ENCODE measurements around the gene DDX31. TPM values are rescaled to one million over a fixed set of nuclear protein-coding genes. Genes with fewer than 3 reads are reported as not detected.

DDX31 gene
- total RNA-seq, 2 donors from 2014 or later, result 13.9 to 16.7 TPM

DNA sequence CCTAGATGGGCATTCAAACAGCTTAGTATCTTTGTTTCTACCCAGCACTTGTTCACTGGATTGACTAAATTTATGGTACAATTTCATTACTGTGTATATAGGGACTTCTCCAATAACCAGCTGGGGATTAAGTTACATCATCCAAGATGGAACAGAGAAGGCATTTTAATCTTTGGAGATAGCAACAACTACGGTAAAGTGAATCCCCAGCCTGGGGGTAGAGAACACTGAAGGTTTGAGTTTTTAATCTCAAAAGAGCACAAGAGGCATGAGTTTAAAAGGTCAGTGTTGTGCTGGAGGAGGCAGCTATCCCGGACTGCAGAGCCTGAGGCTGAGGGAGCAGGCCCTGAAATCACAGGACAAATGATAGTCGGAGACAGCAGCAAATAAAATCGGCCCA lies 28.6 kb downstream of the DDX31 start:
- Mint-ChIP-seq H3K9me3 (no peaks in the 10 kb centered on the region), H3K36me3 (ENCODE audit: insufficient read depth in 2 of 2) (peaks cover under 1 to 16% of the 10 kb centered on the region in 2 donors), H3K4me1 (ENCODE audit: low read depth) (no peaks in the 10 kb centered on the region), H3K4me3 (no peak overlapping the region), H3K27ac (no peak overlapping the region), H3K27me3 (ENCODE audit: low read depth) (no peaks in the 10 kb centered on the region)
- ATAC-seq (replicated peaks in 1 of 2), result no peak
- no peak for DNase-seq

DNA sequence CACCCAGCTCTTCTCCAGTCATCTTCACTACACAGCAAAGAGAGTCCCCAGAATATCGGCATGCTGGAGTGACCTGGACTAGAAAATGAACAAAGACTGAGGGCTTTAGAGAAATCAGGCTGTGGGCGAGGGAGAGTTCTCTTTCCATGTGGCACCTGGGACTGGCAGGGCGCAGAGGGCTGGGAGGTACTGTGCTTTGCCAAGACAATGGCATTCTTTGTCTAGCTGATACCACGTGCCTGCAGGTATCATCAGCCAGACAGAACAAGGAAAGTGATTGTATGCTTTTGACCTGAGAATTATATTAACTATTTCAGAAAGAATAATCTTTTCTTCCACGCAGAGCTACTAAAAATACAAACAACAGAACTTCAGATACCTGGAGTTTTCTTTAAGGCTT lies 30.5 kb downstream of the DDX31 start:
- peaks cover 0 to 9% of the 10 kb centered on the region in 2 donors for H3K36me3 Mint-ChIP-seq (ENCODE audit: insufficient read depth in 2 of 2)
- DNase-seq (no peak), ATAC-seq (replicated peaks in 1 of 2) (no peak)
- H3K27ac Mint-ChIP-seq, result no peak overlapping the region
- H3K27me3 Mint-ChIP-seq (ENCODE audit: low read depth), result no peaks in the 10 kb centered on the region
- H3K4me3 Mint-ChIP-seq, result no peak overlapping the region
- H3K9me3 Mint-ChIP-seq, result no peaks in the 10 kb centered on the region
- H3K4me1 Mint-ChIP-seq (ENCODE audit: low read depth), result no peaks in the 10 kb centered on the region

DNA sequence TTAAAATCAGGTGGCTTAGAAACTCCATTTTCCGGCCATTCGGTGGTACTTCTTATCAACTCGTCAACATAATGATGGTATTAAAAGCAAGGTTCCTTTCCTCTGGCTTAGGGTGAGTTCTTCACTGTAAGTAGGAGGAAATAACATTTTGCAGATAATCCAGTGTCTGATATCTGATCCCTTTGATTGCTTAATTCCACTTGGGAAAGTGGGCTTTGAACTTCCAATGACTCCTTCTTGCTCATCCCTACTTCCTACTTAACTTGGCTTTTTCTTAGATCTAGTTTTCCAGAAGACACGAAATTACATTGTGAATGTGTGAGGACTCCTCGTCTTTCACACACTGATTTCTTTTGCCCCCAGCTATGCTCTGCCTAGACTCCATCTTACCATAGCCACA lies 31.5 kb downstream of the DDX31 start:
- Mint-ChIP-seq H3K4me1 (ENCODE audit: low read depth) (no peaks in the 10 kb centered on the region), H3K9me3 (no peaks in the 10 kb centered on the region), H3K27ac (no peak overlapping the region), H3K36me3 (ENCODE audit: insufficient read depth in 2 of 2) (peaks cover 0 to 9% of the 10 kb centered on the region in 2 donors), H3K4me3 (no peak overlapping the region), H3K27me3 (ENCODE audit: low read depth) (no peaks in the 10 kb centered on the region)
- DNase-seq (no peak), ATAC-seq (replicated peaks in 1 of 2) (no peak)

DNA sequence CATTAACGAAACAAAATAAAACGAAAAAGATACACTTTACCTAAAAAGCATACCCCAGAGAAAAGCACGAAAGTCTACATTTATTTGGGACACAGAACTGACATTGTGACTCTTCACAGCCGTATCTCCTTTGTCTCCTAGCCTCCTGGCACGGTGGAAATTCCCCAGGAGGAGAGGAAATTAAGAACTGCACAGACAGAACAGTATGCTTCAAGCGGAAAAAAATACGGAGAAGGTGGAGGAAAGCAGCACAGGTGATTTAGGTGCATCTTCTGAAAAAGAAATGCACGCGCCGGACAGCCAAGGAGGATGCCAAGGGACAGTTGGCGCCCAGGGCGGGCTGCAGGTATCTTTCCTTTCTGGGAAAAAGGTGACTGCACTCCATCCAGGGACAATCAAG lies 32.0 kb downstream of the DDX31 start:
- Mint-ChIP-seq H3K27me3 (ENCODE audit: low read depth) (no peaks in the 10 kb centered on the region), H3K4me3 (no peak overlapping the region), H3K36me3 (ENCODE audit: insufficient read depth in 2 of 2) (peaks cover 0 to 10% of the 10 kb centered on the region in 2 donors), H3K27ac (no peak overlapping the region), H3K9me3 (no peaks in the 10 kb centered on the region), H3K4me1 (ENCODE audit: low read depth) (no peaks in the 10 kb centered on the region)
- DNase-seq (no peak), ATAC-seq (replicated peaks in 1 of 2) (no peak)

DNA sequence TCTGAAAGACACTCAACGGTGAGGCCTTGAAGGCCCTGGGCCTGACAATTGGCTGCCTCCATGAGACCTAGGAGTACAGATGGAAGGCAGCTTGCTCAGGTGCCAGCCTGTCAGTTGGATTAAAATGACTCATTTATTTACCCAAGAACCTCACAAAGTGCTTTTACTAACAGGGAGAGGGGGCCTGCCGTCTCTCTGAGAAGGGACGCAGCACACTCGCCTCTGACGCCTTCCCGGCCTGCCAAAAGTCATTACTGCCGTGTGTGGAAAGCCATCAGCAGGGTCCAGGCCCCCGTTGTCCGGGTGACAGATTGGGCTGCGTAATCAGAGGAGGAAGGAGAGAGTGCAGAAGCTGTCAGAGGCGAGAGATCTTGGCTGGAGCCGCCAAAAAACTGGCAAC lies 32.4 kb downstream of the DDX31 start:
- no peak for DNase-seq
- H3K4me1 Mint-ChIP-seq (ENCODE audit: low read depth), result no peaks in the 10 kb centered on the region
- H3K4me3 Mint-ChIP-seq, result no peak overlapping the region

DNA sequence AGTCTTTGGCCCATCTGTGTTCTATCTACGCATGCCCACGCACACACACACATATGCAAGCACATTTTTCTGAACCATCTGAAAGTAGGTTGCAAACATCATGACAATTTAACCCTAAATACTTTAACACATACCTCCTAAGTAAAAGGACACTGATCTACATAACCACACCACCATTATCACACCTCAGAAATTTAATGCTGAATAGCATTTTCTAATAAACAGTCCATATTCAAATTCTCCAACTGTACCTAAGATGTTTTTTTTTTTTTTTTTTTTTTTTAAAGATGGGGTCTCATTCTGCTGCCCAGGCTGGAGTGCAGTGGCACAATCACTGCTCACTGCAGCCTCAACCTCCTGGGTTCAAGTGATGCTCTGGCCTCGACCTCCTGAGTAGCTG lies 35.5 kb downstream of the DDX31 start:
- H3K36me3 Mint-ChIP-seq (ENCODE audit: insufficient read depth in 2 of 2), result peaks cover 0 to 6% of the 10 kb centered on the region in 2 donors
- no peaks in the 10 kb centered on the region for H3K4me1 Mint-ChIP-seq (ENCODE audit: low read depth)
- H3K27ac Mint-ChIP-seq, result no peak overlapping the region
- H3K9me3 Mint-ChIP-seq, result no peaks in the 10 kb centered on the region
- ATAC-seq (replicated peaks in 1 of 2), result no peak
- DNase-seq, result no peak
- no peak overlapping the region for H3K4me3 Mint-ChIP-seq
- no peaks in the 10 kb centered on the region for H3K27me3 Mint-ChIP-seq (ENCODE audit: low read depth)

More for the DNA sequence above, 32.4 kb downstream of the DDX31 start:
- Mint-ChIP-seq H3K27me3 (ENCODE audit: low read depth) (no peaks in the 10 kb centered on the region), H3K36me3 (ENCODE audit: insufficient read depth in 2 of 2) (peaks cover 0 to 10% of the 10 kb centered on the region in 2 donors), H3K27ac (no peak overlapping the region), H3K9me3 (no peaks in the 10 kb centered on the region)
- ATAC-seq (replicated peaks in 1 of 2), result no peak

DNA sequence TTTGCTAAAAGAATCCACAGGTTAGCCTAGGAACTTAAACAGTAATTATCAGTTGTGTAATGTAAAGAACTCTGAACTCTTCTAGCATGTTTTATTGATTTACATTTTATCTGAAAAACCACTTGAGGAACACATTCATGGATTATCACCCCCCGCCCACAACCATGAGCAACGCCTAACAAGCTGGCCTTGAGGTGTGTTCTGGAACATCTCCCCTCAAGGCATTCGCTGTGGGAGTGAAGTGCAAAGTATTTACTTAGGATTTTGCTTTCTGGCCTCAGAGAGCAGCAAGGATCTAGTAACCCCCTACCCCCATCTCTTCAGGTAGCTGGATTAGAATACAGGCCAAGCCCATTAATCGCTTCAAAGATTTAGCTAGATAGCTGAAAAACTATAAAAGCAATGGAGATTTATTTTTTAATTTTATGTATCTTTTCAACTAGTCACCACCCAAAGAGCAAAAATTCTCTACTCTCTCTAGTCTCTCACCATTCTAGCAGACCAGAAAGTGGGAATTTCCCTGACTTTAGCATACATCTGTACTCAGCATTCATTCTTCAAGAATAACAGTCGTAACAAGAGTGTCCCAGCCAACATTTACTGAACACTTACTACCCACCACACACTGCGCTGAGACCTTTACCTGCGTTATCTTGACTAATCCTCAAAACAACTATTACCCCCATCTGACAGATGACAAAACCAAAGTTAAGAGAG lies 37.2 kb downstream of the DDX31 start:
- ATAC-seq (replicated peaks in 1 of 2), result no peak
- no peak overlapping the region for H3K4me3 Mint-ChIP-seq

DNA sequence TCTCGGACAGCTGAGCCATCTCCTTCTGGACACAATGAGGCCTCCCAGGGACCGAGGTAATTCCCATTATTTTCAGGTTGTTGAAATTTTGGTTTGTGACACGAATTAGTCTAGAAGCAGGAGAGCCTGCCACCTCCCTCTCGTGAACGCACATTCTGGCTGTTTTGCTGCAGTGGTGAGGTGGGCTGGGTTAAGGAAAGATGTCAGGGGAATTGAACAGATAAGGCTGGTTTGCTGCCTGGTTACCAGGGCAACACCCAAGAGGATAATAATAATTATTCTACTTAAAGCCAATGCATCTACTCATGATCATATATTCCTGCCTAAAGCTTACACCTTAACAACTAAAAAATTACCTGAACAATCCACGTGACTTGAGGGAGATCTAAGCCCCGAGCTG lies 38.1 kb downstream of the DDX31 start:
- Mint-ChIP-seq H3K36me3 (ENCODE audit: insufficient read depth in 2 of 2) (peaks cover 2 to 11% of the 10 kb centered on the region in 2 donors), H3K27me3 (ENCODE audit: low read depth) (no peaks in the 10 kb centered on the region), H3K27ac (no peak overlapping the region), H3K4me3 (no peak overlapping the region), H3K9me3 (no peaks in the 10 kb centered on the region), H3K4me1 (ENCODE audit: low read depth) (no peaks in the 10 kb centered on the region)
- no peak for ATAC-seq (replicated peaks in 1 of 2)
- DNase-seq, result no peak

More for the DNA sequence above, 37.2 kb downstream of the DDX31 start:
- Mint-ChIP-seq H3K4me1 (ENCODE audit: low read depth) (no peaks in the 10 kb centered on the region), H3K27ac (no peak overlapping the region), H3K36me3 (ENCODE audit: insufficient read depth in 2 of 2) (peaks cover 2 to 9% of the 10 kb centered on the region in 2 donors), H3K9me3 (no peaks in the 10 kb centered on the region), H3K27me3 (ENCODE audit: low read depth) (no peaks in the 10 kb centered on the region)
- no peak for DNase-seq

DNA sequence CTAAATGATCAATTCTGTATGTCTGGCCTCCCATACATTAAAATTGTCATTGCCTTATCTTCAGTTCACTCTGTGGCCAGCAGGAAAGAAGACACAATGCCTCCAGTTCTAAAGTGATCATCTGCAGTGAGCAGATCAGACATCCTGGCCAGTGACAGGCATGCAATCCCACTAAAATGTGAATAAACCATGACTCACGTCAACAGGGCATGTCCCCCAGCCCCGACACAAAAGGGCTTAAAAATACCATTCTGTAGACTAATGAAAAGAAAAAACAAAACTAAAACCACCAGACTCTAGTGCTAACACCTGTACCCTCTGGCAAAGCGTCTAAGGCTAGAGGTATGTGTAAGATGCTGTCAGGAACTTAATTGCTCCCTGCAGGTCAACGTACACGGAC lies 38.5 kb downstream of the DDX31 start:
- no peaks in the 10 kb centered on the region for H3K9me3 Mint-ChIP-seq
- no peak overlapping the region for H3K27ac Mint-ChIP-seq
- H3K4me3 Mint-ChIP-seq, result no peak overlapping the region
- no peaks in the 10 kb centered on the region for H3K4me1 Mint-ChIP-seq (ENCODE audit: low read depth)
- ATAC-seq (replicated peaks in 1 of 2) (no peak), DNase-seq (no peak)
- H3K27me3 Mint-ChIP-seq (ENCODE audit: low read depth), result no peaks in the 10 kb centered on the region
- H3K36me3 Mint-ChIP-seq (ENCODE audit: insufficient read depth in 2 of 2), result peaks cover 2 to 13% of the 10 kb centered on the region in 2 donors

DNA sequence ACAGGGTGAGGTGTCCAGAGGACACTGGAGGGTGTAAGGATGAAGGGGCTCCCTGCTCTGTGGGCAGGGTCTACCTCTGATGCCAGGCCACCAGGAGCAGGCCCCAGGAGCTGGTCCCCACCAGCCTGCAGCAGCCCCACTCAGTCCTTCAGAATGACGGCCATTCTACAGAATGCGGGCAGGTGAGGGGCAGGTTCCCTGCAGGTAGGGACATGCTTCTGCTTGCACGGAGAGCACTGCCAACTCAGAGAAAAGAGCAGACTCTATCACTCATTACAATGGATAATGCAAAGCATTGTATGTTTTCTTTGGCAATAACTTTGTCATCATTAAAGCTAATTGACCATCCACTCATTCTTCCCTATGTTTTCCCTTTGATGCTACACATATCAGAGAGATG lies 39.0 kb downstream of the DDX31 start:
- DNase-seq (no peak), ATAC-seq (replicated peaks in 1 of 2) (no peak)
- Mint-ChIP-seq H3K36me3 (ENCODE audit: insufficient read depth in 2 of 2) (peaks cover 2 to 14% of the 10 kb centered on the region in 2 donors), H3K27me3 (ENCODE audit: low read depth) (no peaks in the 10 kb centered on the region), H3K9me3 (no peaks in the 10 kb centered on the region), H3K4me3 (no peak overlapping the region), H3K27ac (no peak overlapping the region), H3K4me1 (ENCODE audit: low read depth) (no peaks in the 10 kb centered on the region)

DNA sequence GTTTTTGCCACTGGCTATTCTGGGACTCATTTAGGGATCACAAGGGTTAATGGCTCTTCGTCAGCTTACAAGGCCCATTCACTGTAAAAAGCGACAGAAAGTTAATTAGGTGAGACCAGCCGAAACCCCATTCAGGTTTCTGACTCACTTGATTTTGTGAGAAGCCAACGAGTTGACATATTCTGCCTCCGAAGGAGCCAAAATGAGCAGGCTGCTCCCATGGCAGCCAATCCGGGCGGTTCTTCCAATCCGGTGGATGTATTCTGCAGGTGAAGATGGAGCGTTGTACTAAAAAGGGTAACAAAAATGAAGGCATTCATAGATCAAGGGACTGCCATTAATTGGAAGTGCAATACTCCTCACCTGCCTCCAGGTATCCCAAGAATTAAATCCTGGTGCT lies 39.7 kb downstream of the DDX31 start:
- Mint-ChIP-seq H3K4me1 (ENCODE audit: low read depth) (no peaks in the 10 kb centered on the region), H3K4me3 (no peak overlapping the region), H3K27ac (no peak overlapping the region), H3K27me3 (ENCODE audit: low read depth) (no peaks in the 10 kb centered on the region), H3K36me3 (ENCODE audit: insufficient read depth in 2 of 2) (peaks cover 2 to 17% of the 10 kb centered on the region in 2 donors), H3K9me3 (no peaks in the 10 kb centered on the region)
- no peak for ATAC-seq (replicated peaks in 1 of 2)
- DNase-seq, result no peak

DNA sequence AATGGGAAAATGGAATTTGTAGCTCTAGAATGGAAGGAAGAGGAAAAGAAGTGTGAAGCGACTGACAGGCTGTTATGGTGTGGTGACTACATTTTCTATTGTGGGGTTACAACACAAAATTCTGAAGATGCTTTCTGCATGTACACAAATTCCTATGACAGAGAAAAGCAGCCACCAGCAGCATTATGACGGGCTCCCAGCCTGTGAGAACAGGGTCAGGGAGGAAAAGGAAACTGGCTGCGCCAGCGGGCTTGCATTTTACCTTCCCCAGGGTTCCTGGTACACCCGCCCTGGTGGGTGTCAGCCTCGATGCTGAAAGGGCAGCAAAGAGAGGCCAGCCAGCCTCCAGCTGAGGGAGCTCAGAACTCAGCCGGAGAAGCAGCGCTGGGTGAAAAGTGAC lies 41.0 kb downstream of the DDX31 start:
- Mint-ChIP-seq H3K27ac (no peak overlapping the region), H3K4me3 (no peak overlapping the region), H3K9me3 (no peaks in the 10 kb centered on the region)

DNA sequence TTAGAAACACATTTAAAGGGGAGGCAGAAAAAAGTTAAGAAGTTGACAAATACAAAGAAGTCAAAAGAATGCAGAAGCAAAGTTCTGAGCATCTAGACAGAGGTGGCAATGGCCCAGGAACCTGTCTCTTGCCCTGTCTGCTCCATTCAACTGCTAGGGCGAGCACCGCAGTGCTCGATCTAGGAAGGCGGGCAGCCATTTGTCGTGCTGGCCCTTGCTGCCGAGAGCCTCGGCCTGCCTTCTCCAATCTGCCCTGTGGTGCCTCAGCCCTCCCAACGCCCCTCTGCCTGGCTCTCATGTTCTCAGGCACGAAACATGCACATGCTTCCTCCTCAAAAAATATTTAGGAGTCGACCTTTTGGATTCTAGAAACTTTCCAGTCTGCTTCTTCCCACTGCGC lies 42.2 kb downstream of the DDX31 start:
- Mint-ChIP-seq H3K27ac (no peak overlapping the region), H3K36me3 (ENCODE audit: insufficient read depth in 2 of 2) (peaks cover 2 to 15% of the 10 kb centered on the region in 2 donors), H3K9me3 (no peaks in the 10 kb centered on the region), H3K4me1 (ENCODE audit: low read depth) (no peaks in the 10 kb centered on the region), H3K27me3 (ENCODE audit: low read depth) (no peaks in the 10 kb centered on the region), H3K4me3 (no peak overlapping the region)
- DNase-seq, result no peak
- no peak for ATAC-seq (replicated peaks in 1 of 2)

More for the DNA sequence above, 41.0 kb downstream of the DDX31 start:
- Mint-ChIP-seq H3K4me1 (ENCODE audit: low read depth) (no peaks in the 10 kb centered on the region), H3K27me3 (ENCODE audit: low read depth) (no peaks in the 10 kb centered on the region), H3K36me3 (ENCODE audit: insufficient read depth in 2 of 2) (peaks cover 2 to 17% of the 10 kb centered on the region in 2 donors)
- ATAC-seq (replicated peaks in 1 of 2) (no peak), DNase-seq (no peak)

DNA sequence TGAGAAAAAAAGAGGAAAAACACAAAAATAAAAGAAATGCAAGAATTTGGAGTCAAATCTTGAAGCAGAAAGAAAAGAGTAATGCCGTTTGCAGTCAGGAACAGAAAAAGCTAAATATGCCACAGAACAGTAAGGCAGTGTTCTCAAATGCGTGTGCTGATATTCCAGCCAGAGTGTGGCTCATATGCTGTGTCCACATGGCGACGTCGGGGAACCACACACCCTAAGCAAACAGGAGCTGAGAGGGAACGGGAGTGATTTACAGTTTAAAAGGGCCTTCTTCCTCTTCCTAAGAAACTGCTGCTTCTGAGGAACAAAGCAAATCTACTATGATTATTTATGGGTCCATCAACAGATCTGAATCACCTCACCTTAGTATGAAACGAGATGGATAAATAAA lies 42.7 kb downstream of the DDX31 start:
- peaks cover 2 to 14% of the 10 kb centered on the region in 2 donors for H3K36me3 Mint-ChIP-seq (ENCODE audit: insufficient read depth in 2 of 2)
- H3K27ac Mint-ChIP-seq, result no peak overlapping the region
- H3K4me3 Mint-ChIP-seq, result no peak overlapping the region
- DNase-seq, result no peak
- H3K27me3 Mint-ChIP-seq (ENCODE audit: low read depth), result no peaks in the 10 kb centered on the region
- H3K4me1 Mint-ChIP-seq (ENCODE audit: low read depth), result no peaks in the 10 kb centered on the region
- no peak for ATAC-seq (replicated peaks in 1 of 2)
- H3K9me3 Mint-ChIP-seq, result no peaks in the 10 kb centered on the region

Data from activated T-cell treated with anti-CD3 and anti-CD28 coated beads, Interleukin-2, amount 50 U/mL, for 72 hours (primary cell).